Effector memory CD4-positive, alpha-beta T cell (primary cell): ENCODE data around the gene EXD3.
"Not testable (repeated sequence)": the region's sequence is repeated elsewhere in the genome, so short reads cannot be mapped to it uniquely, and the experiment has no call there.

Source experiments
- DNase-seq, 3 donors: peaks; one replicate each; pipeline ENCODE4 v3.0.0-alpha.2; 2020
- H3K27ac ChIP-seq: 2 replicates; pipeline ENCODE4 v1.7.0; 2013; ENCODE audit warnings: mild to moderate bottlenecking, low read length, moderate library complexity; ENCODE audit not compliant: insufficient read depth, poor library complexity, severe bottlenecking
- H3K27me3 ChIP-seq: replicated peaks from 2 replicates; pipeline ENCODE4 v1.7.0; 2013; ENCODE audit warnings: mild to moderate bottlenecking, low read length; ENCODE audit not compliant: insufficient read depth, control insufficient read depth, poor library complexity, severe bottlenecking
- H3K36me3 ChIP-seq: 2 replicates; pipeline ENCODE4 v1.7.0; 2013; ENCODE audit warnings: mild to moderate bottlenecking, low read length, moderate library complexity; ENCODE audit not compliant: control insufficient read depth, insufficient read depth
- H3K4me1 ChIP-seq: 2 replicates; pipeline ENCODE4 v1.7.0; 2013; ENCODE audit warnings: low read length, mild to moderate bottlenecking; ENCODE audit not compliant: control insufficient read depth, insufficient read depth, poor library complexity, severe bottlenecking
- H3K4me3 ChIP-seq: 2 replicates; pipeline ENCODE4 v1.7.0; 2013; ENCODE audit warnings: low read length, low read depth, mild to moderate bottlenecking; ENCODE audit not compliant: insufficient read depth, poor library complexity, severe bottlenecking
- H3K9me3 ChIP-seq: 2 replicates; pipeline ENCODE4 v1.7.0; 2013; ENCODE audit warnings: mild to moderate bottlenecking, low read length, moderate library complexity; ENCODE audit not compliant: control insufficient read depth

Gene EXD3

DNA sequence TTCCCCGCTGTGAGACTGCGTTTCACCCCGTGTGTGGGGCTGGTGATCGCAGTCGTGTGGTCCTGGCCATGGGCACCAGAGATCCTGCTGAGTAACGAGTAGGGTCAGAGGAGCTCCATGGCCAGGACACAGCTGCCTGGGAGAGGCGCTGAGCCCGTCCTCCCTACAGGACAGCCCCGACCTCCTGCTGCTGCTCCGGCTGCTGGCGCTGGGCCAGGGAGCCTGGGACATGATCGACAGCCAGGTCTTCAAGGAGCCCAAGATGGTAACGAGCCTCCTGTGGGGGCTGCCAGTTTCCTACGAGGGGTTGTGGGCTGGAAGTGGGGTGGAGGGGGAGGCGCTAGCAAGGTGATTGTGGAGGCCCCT lies 156.8 kb downstream of the EXD3 start:
- Histone ChIP-seq H3K27ac (no peak overlapping the region), H3K4me3 (no peak overlapping the region), H3K9me3 (no peaks in the 10 kb centered on the region), H3K27me3 (no peaks in the 10 kb centered on the region), H3K4me1 (no peaks in the 10 kb centered on the region), H3K36me3 (peaks cover 49% of the 10 kb centered on the region)
- no peak for DNase-seq

DNA sequence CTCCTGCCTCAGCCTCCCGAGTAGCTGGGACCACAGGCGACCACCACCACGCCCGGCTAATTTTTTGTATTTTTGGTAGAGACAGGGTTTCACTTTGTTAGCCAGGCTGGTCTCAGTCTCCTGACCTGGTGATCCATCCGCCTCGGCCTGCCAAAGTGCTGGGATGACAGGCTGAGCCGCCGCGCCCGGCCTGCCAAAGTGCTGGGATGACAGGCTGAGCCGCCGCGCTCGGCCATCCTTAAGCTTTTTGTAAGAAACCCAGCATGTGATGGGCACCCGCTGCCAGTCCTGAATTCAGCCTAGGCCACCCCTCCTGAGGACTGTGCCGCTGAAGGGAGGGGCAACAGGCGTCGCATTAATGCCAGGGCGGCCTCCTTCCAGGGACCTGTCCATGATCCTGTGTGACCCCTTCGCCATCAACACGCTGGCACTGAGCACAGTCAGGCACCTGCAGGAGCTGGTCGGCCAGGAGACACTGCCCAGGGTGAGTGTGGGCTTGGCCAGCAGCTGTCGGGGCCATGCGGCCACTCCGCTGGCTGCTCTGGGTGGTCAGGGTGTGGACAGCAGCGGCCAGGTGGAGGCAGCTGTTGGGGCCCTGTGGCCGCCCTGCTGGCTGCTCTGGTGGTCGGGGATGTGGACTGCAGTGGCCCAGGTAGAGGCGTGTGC lies 157.3 kb downstream of the EXD3 start:
- H3K4me3 ChIP-seq: no peak overlapping the region
- H3K36me3 ChIP-seq: peaks cover 49% of the 10 kb centered on the region
- no peaks in the 10 kb centered on the region for H3K27me3 ChIP-seq
- DNase-seq: no peak
- no peaks in the 10 kb centered on the region for H3K4me1 ChIP-seq
- H3K9me3 ChIP-seq: no peaks in the 10 kb centered on the region
- H3K27ac ChIP-seq: no peak overlapping the region

DNA sequence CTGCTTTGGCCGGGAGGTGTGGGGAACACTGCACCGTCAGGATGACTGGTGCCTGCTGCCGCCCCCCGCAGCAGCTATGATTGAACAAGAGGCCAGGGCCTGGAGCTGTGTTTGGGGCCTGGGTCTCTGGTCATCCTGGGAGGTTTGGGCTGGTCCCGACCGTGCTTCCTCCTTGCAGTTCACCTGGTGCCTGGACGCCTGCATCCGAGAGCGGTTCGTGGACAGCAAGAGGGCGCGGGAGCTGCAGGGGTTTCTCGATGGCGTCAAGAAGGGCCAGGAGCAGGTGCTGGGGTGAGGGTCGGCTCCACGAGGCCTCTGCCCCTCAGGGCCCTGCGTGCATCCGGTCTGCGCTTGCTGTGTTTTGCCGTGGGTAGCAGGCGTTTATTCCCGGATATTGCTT lies 158.9 kb downstream of the EXD3 start:
- H3K9me3 ChIP-seq: no peaks in the 10 kb centered on the region
- no peak overlapping the region for H3K27ac ChIP-seq
- H3K4me3 ChIP-seq: no peak overlapping the region
- no peaks in the 10 kb centered on the region for H3K27me3 ChIP-seq
- no peak for DNase-seq
- H3K36me3 ChIP-seq: peaks cover 43% of the 10 kb centered on the region
- H3K4me1 ChIP-seq: no peaks in the 10 kb centered on the region

DNA sequence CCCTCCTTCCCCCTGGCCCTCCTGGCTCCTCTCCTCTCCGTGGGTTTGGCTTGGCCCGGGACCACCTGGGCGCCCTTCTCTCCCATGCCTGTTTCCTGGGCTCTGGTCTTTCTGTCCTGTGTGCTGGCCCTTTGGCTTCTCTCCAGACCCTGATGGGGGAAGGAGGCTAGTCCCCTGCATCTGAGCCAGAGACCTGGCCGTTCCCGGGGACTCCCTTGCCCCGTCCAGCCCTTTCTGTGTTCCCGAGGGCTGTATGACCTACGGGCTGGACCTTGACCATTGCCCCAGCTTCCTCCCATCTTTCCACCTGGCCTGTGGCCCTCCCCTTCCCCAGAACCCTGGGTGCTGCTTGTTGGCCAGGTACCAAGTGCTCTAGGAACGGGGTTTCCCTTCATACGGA lies 159.5 kb downstream of the EXD3 start:
- H3K27ac ChIP-seq: no peak overlapping the region
- H3K4me3 ChIP-seq: no peak overlapping the region
- H3K27me3 ChIP-seq: no peaks in the 10 kb centered on the region
- no peaks in the 10 kb centered on the region for H3K9me3 ChIP-seq
- H3K4me1 ChIP-seq: no peaks in the 10 kb centered on the region
- no peak for DNase-seq
- peaks cover 44% of the 10 kb centered on the region for H3K36me3 ChIP-seq

DNA sequence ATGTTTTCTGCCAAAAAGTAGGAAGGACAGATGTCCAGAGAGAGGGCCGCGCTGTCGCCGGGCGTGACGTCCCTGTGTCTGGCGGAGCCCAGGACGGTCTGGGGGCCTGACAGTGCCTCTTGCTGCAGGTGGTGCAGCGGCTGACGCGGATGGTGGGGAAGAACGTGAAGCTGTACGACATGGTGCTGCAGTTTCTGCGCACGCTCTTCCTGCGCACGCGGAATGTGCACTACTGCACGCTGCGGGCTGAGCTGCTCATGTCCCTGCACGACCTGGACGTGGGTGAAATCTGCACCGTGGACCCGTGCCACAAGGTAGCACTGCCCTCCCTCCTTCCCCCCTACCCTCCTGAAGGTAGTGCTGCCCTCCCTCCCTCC lies 160.1 kb downstream of the EXD3 start:
- no peak for DNase-seq
- Histone ChIP-seq H3K4me1 (no peaks in the 10 kb centered on the region), H3K27me3 (no peaks in the 10 kb centered on the region), H3K27ac (no peak overlapping the region), H3K9me3 (no peaks in the 10 kb centered on the region), H3K36me3 (peaks cover 44% of the 10 kb centered on the region), H3K4me3 (no peak overlapping the region)

DNA sequence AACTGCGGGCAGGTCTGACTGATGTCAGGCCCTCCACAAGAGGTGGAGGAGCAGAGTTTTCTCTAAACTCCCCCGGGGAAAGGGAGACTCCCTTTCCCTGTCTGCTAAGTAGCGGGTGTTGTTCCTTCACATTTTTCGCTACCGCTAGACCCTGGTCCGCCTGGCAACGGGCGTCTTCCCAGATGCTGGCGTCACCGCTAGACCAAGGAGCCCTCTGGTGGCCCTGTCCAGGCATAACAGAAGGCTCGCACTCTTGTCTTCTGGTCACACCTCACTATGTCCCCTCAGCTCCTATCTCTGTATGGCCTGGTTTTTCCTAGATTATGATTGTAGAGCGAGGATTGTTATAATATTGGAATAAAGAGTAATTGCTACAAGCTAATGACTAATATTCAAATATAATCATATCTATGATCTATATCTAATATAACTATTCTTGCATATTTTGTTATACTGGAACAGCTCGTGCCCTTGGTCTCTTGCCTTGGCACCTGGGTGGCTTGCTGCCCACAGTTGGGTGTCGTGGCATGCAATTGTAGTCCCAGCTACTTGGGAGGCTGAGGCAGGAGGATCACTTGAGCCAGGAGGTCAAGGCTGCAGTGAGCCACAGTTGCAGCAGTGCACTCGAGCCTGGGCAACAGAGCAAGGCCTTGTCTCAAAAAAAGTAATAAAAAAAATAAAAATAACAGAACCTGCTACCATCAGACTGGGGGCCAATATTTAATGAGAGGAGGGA lies 160.6 kb downstream of the EXD3 start:
- not testable (repeated sequence) for DNase-seq, H3K4me3 ChIP-seq, H3K4me1 ChIP-seq, H3K9me3 ChIP-seq, H3K27ac ChIP-seq, H3K27me3 ChIP-seq
- peaks cover 41% of the 10 kb centered on the region for H3K36me3 ChIP-seq
